A549 treated with AZD9567 at 1 μM for 4 hours (cell line): ENCODE data around the gene SLC22A17. TPM values are rescaled to one million over a fixed set of nuclear protein-coding genes. Genes with fewer than 3 reads are reported as not detected.

ENCODE experiments used
- total RNA-seq: library from RNA; stranded (reverse); fragments of 200-300 nt; extraction: Qiagen RNA extraction; gene quantifications from 5 replicates; pipeline ENCODE4 v1.2.3, GENCODE V29; 2022; ENCODE audit not compliant: insufficient read depth

SLC22A17 gene
- 5.9 to 8.7 TPM (median 6.8 TPM) in 5 replicates for total RNA-seq

GRCh38 chr14:23352506-23353432 is at the start of gene SLC22A17:
Gene SLC22A17 (minus strand): TSS chr14:23352887.

GRCh38 chr14:23376482-23377197 is 24.0 kb upstream of the SLC22A17 start, which contains the start of gene CMTM5:
Gene CMTM5 (plus strand): TSS chr14:23377046. CDS start chr14:23377252, 206 bp downstream.

DNA sequence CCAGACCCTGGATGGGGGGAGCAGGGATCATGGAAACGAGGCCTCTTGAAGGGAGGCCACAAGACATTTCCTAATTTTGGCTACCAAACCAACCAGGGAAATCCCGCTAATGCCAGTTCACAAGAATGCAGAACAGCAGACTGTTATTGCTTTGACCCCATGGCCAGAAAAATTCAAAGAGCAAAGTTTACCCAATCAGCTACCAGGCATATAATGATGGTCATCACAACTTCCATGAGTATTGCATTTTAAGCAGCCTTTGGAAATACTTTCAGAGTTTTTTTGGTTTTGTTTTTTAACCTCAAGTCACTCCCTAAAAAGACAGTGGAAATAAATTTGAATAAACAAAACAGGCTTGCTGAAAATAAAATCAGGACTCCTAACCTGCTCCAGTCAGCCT is 19.8 kb upstream of the SLC22A17 start, which contains the start of gene IL25:
IL25 (plus strand) TSS at position 301 of the 400 bp plus-strand sequence.

GRCh38 chr14:23365036-23365731 is 12.5 kb upstream of the SLC22A17 start, which contains the start of gene EFS:
Gene EFS (minus strand): TSS chr14:23365172. CDS start chr14:23365025, 147 bp downstream.

DNA sequence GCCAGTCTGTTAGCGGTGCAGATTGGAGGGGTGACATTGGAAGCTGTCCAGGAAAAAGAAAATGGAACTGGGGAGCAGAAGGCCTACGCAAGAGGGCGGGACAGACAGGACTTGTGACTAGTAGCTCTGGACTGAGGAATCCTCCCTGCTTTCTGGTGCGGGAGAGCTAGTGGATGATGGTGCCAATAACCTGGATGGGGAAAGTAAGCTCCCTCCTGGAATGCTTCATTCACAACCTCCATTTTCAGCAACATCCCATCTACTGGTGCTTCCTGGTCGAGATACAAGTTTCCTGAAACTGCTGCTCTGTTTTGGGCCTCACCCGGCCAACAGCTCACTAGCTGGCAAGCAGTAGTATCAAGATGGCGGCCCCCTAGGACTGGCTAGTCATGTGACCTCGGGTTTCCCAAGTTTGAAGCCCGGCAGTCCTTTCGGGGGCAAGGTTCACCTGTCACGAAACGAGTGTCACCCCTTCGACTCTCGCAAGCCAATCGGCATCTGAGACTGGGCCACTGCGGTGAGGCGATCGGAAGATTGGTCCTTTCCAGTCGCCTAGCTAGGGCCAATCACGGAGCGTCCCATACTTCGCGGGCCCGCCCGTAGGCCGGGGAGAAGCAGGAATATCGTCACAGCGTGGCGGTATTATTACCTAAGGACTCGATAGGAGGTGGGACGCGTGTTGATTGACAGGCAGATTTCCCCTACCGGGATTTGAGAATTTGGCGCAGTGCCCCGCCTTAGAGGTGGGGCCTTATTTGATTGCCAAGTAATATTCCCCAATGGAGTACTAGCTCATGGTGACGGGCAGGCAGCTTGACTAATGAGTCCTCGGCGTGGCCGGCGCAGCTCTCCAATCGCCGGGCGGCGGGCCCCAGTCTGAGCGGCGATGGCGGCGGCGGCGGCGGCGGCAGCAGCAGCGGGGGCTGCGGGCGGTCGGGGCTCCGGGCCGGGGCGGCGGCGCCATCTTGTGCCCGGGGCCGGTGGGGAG is 31.8 kb downstream of the SLC22A17 start, which contains the start of gene PABPN1:
PABPN1 (plus strand) TSS at position 874 of the 988 bp plus-strand sequence; CDS start at position 887, 13 bp downstream.

GRCh38 chr14:23306412-23307145 is 46.1 kb downstream of the SLC22A17 start, which contains the start of gene BCL2L2:
Gene BCL2L2 (plus strand): TSS chr14:23306833. CDS start chr14:23307768, 935 bp downstream.

DNA sequence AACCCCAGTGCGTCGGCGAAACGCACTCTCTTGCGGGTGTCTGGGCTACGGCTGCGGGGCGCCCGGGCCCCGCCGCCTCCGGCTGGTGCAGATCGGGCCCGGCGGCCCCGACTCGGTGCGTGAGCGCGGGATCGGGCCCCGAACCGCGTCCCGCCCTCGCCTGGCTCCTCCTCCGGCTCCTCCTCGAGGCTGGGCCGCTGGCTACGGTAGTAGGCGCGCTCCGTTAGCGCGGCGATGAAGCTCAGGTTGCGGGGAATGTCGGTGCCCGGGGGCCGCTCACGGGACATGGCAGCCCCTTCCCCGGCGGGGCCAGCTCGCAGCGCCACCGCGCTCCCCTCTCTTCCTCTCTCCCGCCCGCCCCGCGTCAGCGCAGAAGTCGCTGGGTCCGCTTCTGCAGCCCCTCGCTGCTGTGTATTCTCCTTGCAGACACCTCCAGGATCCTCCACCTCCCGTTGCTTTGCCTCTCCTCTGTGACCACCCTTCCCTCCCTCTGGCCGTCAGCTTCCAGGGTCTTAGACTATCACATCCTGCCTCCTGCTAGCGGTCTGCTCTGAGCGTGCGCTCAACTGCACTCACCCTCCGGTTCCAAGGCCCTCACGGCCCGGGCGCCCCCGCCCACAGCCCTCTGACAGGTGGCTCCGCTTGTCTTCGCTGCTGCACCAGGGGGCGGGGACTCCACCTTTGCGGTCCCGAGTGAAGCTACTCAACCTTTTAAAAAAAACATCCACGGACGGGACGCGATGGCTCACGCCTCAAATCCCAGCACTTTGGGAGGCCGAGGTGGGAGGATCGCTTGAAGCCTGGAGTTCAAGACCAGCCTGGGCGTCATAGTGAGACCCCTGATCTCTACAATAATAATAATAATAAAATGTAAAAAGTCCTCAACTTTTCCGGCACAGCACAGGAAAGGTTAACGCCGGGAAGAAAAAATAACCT is 50.1 kb downstream of the SLC22A17 start, which contains the start of gene PPP1R3E:
PPP1R3E (minus strand) TSS at position 570 of the 936 bp plus-strand sequence; CDS start at position 287, 283 bp downstream.

Other genes starting within 250 kb of the SLC22A17 start
- not detected in 5 replicates for gene CIROP, start 247.9 kb downstream of the SLC22A17 start, total RNA-seq
- 0.05 TPM in 1 of 5 replicates, not detected in the others for gene CEBPE, start 233.6 kb downstream of the SLC22A17 start, total RNA-seq
- gene SLC7A8, start 169.2 kb downstream of the SLC22A17 start, total RNA-seq, result 1.1 to 1.5 TPM (median 1.2 TPM) in 4 of 5 replicates, not detected in the other
- gene RNF212B, start 115.0 kb downstream of the SLC22A17 start, total RNA-seq, result not detected in 5 replicates
- gene HOMEZ, start 66.8 kb downstream of the SLC22A17 start, total RNA-seq, result 8.3 to 21.3 TPM (median 9.3 TPM) in 5 replicates
- gene PPP1R3E, start 50.0 kb downstream of the SLC22A17 start, total RNA-seq, result 3.9 to 8.9 TPM (median 4.3 TPM) in 5 replicates
- gene BCL2L2, start 46.1 kb downstream of the SLC22A17 start, total RNA-seq, result 13.4 to 19.6 TPM (median 17.9 TPM) in 5 replicates
- 136 to 154 TPM (median 142 TPM) in 5 replicates for gene PABPN1, start 31.4 kb downstream of the SLC22A17 start, total RNA-seq
- not detected in 5 replicates for gene EFS, start 12.3 kb upstream of the SLC22A17 start, total RNA-seq
- not detected in 5 replicates for gene IL25, start 19.9 kb upstream of the SLC22A17 start, total RNA-seq
- not detected in 5 replicates for gene CMTM5, start 24.2 kb upstream of the SLC22A17 start, total RNA-seq
- gene MYH6, start 55.4 kb upstream of the SLC22A17 start, total RNA-seq, result 0.02 TPM in 2 of 5 replicates, not detected in the others
- gene MYH7, start 82.8 kb upstream of the SLC22A17 start, total RNA-seq, result not detected in 5 replicates
- gene NGDN, start 116.8 kb upstream of the SLC22A17 start, total RNA-seq, result 53.3 to 62.7 TPM (median 61.0 TPM) in 5 replicates
- 0.48 to 0.80 TPM (median 0.64 TPM) in 5 replicates for gene ZFHX2, start 198.9 kb upstream of the SLC22A17 start, total RNA-seq
- 6.4 to 14.3 TPM (median 11.4 TPM) in 5 replicates for gene THTPA, start 203.4 kb upstream of the SLC22A17 start, total RNA-seq
- 47.5 to 61.7 TPM (median 54.2 TPM) in 5 replicates for gene AP1G2, start 214.9 kb upstream of the SLC22A17 start, total RNA-seq
- gene JPH4, start 225.9 kb upstream of the SLC22A17 start, total RNA-seq, result not detected in 5 replicates